Measurements from ENCODE around the gene MOB4.

The MOB4 gene

GRCh38 chr2:197591339-197592072 lies 75.6 kb downstream of the MOB4 start:
- no peak for DNase-seq (ENCODE audit: low spot score)

GRCh38 chr2:197596766-197597165 lies 80.9 kb downstream of the MOB4 start:
- DNase-seq (ENCODE audit: low spot score) = no peak

GRCh38 chr2:197597166-197597565 lies 81.3 kb downstream of the MOB4 start:
- DNase-seq (ENCODE audit: low spot score) = no peak

- no peak for DNase-seq (ENCODE audit: low spot score)
Observed at GRCh38 chr2:197598450-197598849, 82.6 kb downstream of the MOB4 start.

- DNase-seq (ENCODE audit: low spot score) = no peak
Observed at GRCh38 chr2:197599285-197599965, 83.6 kb downstream of the MOB4 start.

- DNase-seq (ENCODE audit: low spot score) = no peak
Observed at GRCh38 chr2:197600306-197600705, 84.4 kb downstream of the MOB4 start.

GRCh38 chr2:197601726-197602125 lies 85.9 kb downstream of the MOB4 start:
- DNase-seq (ENCODE audit: low spot score) = no peak
